Activated CD4-positive, alpha-beta T cell treated with anti-CD3 and anti-CD28 coated beads, Interleukin-10, Interleukin-2, amounts not matched to agents 100 ng/mL and 50 ng/mL, durations not matched to agents 16 hours and 8 hours (primary cell): Measurements from ENCODE around the gene LRRC7.

ENCODE experiments used
- DNase-seq: peaks from one replicate; pipeline ENCODE4 v3.0.0-alpha.2; 2020

LRRC7 gene

DNA sequence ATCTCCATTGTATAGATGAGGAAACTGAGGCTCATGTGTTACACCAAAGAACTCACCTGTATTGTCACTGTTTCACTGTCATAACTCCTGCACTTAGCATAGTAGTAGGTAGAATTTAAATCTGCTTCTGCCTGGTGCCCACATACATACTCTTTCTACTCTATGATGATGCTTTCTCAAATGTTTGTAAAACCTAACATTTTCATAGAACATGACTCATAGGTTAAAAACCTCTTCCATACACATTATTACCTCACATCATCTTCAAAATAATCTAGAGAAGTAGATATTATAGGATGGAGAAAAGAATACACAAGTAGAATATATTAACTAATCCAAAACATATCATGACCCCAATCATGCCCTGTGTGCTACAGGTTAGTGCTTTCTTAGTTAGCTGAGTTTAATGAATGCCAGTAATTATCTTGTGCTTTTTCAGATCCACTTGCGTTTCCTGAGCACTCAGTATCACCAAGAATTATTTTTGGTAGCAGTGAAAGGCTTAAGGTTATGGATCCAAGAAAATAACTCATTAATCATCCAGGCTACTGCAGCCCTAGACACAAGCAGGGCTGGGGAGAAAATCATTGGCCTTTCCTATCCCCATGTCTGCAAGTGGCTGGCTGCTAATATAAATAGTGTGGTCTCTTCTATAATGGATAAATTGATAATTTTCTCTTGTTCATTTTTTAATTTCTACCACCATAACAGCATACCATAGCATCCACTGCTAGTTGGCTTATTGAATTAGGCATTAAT lies 480.8 kb downstream of the LRRC7 start:
- no peak for DNase-seq

DNA sequence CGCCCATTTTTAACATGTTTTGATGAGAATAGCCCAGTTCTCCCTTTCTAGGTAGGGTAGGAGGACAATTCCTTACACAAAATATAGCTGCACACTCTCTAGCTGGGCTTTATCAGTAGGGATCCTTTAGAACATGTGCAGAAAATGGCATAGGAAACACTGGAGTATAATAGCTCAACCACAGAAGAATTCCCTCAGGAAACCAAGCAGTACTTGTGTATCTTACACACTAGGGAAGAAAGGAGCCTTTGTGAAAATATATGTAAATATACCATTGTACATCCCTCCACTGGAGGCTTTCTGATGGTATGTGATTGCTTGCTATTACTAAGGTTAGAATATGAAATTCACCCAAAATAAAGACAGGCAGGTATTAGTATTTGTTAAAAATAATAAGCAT lies 484.2 kb downstream of the LRRC7 start:
- DNase-seq: no peak

DNA sequence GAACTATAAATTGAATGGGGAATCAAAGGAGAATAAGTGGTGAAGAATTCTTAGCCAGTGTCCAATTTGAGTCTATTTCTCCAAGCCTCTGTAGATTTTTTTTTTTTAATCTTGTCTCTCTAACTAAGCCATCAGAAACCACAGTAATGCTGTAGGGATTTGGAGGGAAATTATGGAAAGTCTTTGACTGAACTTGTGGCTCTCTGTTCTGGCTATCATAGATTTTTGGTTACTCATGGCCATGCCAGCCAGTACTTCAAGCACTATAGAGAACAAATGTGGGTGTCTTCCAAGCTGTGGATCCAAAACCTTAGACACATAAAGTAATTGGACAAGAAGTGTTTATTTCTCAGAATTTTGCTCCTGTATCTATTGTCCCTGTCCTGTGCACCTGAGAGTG lies 489.8 kb downstream of the LRRC7 start:
- no peak for DNase-seq

DNA sequence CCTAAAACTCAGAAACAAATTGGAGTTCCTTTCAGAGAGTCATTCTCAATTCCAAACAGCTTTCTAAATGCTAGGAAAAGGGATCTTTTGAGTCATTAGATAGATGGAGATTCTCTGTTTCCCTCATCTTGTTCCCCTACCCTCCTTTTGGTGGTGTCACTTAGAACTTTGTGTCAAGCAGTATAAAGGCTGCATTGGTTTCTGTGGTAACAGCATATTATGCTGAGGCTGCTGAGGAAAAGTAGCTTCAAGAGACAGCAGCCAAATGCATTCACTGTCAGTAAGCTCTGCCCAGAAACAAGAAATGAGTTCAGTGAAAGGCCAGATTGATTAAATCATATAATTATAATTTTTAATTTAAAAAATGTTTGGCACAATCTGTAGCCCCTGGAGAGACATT lies 493.5 kb downstream of the LRRC7 start:
- no peak for DNase-seq

DNA sequence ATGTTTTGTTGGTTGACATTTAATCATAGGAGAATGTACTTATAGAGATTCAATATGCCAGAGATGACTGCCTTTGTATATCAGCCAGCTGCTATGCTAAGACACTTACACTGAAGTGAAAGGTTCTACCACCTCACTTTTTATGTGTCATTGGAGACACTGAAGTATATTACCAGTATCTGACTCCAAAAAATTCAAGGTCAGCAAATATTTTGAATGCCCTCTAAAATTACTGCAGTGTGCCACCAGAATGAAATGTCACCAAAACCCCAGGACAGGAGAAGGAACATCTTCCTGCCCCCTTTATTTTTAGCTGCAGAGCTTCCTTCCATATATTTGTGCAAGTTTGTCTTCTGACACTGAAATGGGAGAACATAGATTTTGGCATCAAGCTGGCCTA lies 496.1 kb downstream of the LRRC7 start:
- DNase-seq: no peak

DNA sequence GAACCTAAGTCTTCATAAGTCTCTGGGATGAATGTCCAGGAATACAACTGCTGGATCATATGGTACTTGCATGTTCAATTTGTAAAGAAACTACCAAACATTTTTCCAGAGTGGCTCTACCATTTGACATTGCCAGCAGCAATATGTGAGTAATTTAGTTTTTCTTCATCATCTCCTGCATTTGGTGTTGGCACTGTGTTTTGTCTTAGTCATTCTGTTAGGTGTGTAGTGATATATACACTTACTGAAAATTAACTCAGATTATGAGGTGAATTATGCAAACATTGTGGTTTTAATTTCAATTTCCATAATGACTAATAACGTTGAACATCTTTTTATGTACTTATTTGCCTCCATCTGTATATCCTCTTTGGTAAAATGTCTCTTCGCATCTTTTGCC lies 499.0 kb downstream of the LRRC7 start:
- DNase-seq: peak; percentile 49

DNA sequence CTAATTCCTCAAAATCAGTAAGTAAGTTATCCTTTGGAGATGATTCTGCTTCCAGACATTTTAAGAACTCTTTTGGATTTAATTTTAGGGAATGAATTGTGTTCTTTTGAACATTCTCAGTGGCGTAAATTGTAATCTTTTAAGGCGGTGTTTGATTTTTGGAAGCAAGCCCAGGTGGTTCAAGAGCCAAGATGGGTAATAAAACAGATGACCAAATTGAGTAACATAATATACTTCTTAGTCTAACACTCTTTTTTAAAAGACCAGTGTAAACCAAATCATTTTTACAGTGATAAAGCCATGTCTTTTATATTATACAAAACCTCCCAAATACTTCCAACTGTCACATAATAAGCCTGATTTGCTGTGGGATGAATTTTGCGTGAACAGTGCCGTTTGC lies 503.9 kb downstream of the LRRC7 start:
- DNase-seq: no peak

DNA sequence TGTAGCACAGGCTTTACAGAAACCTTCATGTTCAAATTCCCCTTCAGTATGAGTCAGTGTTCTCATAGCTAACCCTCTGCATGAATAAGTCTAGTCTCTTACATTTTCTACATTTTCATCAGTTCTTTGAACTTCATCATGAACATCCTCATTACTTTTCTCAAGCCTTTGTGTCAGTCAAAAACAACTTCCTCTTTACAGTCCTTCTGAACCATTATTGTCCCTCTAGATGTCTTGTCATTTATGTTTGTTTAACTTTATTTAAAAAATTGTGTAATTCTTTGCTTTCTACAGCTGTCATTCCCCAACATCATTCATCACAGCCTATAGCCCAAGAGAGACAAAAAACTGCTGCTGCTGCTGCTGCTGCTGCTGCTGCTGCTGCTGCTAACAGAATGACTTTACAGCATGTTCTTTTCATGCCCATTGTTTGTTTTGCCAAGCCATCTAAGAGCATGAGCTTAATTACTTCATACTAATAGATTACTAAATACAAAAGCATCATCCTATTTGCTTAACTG lies 504.6 kb downstream of the LRRC7 start:
- DNase-seq: peak; percentile 31

DNA sequence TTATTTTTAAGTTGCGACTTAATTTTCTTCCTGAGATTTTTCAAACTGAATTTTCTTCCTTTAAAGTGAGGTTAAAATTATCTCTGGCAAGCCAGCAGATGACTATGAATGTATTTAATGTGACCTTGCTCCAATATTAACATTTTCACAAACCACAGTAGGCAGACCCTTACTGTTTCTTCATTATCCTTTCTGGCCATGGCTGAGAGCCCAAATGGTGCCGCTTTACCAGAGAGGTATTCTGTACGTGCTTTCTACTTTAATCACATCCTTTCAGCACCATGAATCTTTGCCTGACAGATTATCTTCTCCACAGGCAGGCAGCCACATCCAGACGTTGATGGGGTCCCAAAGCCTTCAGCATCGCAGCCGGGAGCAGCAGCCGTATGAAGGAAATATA lies 508.0 kb downstream of the LRRC7 start:
- no peak for DNase-seq

DNA sequence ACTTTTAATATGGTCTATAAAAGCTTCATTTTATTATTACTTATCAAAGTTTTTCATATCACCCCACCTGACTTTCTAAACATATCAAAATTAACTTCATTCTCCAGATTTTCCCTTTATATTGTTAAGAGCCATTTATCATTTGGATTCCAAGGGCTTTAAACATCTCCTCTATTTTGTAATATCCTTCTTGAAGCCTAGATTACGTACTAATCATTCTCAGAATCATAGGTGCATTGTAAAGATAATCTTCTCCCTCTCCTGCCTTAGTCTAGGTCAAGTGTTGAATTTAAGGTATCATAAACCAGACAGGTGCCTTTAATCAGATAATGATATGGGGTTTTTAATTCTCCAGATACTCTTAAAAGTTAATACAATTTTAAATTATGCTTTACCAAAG lies 509.3 kb downstream of the LRRC7 start:
- no peak for DNase-seq

DNA sequence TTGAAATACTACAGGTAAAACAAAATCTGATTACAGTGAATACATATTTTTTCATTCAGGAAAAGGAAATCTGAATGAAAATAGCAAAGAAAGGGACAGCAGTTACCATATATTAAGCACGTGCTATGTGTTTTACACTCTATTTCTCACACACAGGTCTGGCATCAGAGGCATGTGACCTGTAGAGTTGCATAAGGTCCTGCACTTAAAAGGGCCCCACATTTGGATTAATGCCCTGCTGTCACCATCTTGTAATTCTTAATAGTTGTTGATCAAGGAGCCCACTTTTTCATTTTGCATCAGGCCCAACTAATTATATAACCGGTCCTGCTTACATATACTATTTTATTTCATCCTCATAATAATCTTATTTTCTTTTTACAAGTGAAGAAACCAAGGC lies 511.8 kb downstream of the LRRC7 start:
- no peak for DNase-seq

DNA sequence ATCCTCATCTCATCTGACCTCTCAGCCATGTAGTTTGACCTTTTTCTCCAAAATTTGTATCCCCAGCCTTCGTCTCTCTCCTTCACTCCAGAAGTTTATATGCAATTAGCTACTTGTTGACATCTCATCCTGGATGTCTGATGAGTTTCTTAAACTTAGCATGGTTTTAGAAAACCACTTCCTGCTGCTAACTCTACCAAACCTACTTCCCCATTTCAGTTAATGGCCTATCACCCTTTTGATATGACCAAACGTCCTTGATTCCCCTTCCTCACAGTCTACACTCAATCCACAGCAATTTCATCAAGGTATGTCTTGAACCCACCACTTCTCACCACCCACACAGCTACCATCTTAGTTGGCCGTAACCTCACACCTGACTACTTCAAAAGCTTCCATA lies 515.8 kb downstream of the LRRC7 start:
- DNase-seq: peak; percentile 3

DNA sequence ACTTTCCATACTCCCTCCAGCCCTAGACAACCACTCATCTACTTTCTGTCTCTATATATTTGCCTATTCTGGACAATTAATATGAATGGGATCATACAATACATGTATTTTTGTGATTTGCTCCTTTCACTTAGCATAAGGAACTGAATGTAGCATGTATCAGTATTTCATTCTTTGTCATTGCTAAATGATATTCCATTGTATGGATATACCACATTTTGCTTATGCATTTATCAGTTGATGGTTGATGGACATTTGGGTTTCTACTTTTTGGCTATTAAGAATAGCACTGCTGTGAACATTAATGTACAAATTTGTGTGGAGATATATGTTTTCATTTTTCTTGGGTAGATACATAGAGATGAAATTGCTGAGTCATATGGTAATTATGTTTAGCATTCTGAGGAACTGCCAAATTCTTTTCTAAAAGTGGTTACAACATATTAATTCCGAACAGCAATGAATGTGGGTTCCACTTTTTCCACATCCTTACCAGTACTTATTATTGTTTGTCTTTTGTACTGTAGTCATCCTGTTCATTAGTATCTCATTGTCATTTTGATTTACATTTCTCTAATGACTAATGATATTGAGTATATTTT lies 516.7 kb downstream of the LRRC7 start:
- no peak for DNase-seq

DNA sequence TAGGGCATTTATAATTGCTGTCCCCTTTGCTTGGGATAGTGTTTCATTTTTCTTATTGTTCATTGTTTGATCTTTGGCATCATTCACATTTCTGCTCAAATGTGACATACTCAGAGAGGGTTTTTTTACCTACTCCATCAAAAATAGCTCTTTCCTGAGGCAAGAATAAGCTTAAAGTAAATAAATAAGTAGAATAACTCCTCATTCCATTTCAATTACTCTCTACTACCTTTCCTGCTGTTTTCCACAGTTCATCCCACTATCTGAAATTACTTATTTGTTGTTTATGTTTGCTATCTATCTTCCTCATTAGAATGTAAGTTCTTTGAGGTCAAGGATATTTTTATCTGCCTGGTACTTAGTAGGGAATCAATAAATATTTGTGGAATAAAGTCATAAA lies 517.8 kb downstream of the LRRC7 start:
- DNase-seq: no peak

DNA sequence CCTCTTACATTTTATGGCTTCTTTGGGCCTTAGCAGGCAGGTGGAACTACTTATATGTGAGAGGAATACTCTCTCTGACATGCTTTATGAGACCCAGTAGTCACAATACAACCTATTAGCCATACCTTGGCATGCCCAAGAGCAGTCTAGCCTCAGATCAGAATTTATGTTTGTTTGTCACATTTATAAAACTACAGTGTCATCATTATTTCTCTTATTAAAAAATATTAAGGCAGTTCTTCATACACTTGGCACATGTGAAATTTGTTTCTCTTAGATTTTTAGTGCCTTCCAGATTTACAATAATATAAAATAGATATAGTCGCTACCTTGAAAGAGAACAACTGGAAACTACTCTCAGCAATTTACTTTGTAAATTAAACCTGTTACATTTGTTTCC lies 519.2 kb downstream of the LRRC7 start:
- no peak for DNase-seq

DNA sequence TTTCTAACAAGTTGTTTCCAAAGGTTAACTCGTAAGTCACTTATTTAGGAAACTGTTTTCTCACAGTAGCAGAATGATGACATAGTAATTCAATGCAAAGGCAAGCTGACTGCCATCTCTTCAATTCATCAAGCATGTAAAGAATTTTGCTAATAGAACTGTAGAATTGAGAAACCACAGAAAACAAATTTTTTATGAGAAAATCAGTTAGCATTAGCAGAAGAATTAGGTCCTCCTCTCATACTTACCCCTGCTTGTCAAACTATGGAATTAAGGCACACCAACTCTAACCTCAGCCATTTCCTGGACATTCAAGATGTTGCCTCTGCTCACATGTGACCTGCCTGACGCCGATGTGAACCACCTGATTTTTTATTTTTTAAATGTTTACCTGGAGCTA lies 522.4 kb downstream of the LRRC7 start:
- no peak for DNase-seq

DNA sequence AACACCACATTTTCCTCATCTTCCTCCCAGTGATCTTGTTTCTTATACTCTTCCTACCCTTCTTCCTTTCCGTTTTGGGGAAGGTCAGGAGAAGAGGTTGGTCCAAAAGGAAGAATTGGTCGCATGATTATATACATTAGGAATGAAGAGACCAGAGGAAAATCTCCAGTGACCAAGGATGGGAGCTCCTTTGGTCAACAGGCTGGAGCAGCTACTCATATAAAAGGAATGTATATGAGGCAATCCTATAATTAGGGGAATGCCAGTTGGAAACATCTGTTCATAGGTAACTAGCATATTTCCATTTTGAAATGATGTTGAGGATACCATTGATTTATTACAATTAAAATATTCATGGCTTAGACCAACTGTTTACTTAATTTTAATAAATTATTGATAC lies 523.2 kb downstream of the LRRC7 start:
- DNase-seq: no peak

DNA sequence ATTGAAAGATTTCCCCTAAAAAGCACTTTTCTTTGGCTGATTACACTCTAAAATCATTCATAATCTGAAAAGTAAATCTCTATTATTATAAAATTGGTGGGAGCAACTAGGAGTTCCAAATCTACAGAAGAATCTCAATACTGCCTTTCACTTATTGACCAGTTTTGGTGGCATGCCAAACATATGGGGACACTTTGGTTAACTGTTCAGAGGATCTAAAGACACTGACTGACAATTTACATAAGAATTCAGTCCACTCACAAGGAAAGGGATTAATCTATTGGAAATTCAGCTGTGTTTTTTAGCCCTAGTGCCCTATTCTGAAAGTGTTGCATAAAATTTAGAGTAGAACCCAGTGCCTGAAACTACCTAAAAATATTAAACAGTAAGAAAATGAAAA lies 524.1 kb downstream of the LRRC7 start:
- DNase-seq: no peak

DNA sequence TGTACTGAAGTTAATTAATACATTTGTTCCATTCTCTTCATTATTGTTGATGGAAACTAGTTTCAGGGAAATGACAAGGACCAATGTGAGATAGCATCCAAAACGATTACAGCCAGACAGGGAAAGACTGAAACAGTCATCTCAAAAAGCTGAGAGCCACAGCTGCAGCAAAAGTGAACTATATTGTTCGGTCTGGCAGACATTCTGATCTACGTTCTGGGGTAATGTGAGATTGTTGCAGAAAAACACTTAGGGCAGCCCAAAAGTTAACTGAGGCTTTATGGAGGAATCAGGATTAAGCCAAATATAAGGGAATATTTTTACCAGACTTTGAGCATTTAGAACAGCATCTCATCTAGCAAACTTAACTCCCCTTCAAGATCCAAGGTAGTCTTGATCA lies 524.8 kb downstream of the LRRC7 start:
- DNase-seq: no peak

DNA sequence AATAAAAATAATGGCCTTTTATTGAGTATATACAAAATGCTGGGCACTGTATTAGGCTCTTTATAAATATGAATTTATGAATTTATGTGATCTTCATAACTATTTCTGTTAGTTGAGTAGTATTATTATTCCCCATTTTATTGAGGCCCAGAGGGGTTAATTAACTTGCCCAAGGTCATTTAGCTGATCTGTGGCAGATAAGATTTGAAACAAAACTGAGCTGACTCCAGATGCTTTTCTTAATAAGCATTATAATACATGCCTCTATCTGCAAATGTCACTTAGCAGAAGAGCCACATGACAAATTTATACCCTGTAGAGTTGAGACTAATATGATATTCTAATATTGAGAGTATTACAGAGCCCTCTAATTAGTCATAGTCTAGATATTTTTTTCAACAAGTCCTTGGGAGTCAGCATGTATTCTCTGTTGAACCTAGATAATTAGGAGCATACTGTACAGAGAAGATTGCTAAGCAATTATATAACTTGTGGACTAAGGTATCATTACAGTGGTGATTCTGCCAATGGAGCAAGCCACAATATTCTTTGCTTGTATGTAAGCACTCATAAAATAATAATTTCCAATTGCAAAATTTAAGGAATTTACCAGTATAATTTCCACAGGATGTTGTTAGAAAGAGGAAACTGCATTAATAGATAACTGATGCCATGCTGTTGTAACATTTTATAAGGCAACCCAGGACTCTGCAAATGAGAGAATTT lies 525.7 kb downstream of the LRRC7 start:
- no peak for DNase-seq

DNA sequence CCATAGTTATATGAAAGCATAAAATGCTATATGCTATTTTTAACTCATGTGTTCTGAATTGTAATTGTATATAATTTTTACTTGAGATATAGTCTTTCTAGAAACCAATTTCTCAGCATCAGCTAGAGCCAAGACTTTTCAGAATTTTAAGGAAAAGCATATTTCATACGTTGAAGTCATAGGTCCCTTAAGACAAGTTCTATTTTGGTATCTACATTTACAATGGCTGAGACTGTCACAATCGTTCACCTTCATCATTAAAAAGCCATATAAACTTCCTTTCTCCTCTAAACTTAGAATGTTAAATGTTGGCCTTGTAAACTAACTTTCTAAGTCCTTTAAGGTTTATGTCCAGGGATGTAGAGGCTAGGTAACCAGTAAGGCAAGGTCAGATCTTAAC lies 533.5 kb downstream of the LRRC7 start:
- no peak for DNase-seq

DNA sequence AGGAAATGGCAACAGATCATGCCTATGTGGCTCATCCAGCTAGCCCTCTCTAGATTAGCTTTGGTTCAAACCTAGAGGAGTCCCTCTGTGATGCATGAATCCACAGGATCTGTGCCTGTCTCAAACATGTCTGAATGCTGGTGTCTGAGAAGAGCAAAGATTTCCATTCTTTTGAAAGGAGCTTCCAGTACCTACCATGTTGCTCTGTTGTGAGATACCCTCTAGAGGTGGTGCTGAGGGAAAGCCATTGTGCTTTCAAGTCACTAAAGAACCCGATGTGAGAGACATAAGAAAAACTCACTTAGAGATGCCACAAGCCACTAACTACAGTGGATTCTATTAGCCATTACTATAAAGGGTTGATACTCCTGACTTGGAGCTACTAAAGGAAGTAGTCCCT lies 534.1 kb downstream of the LRRC7 start:
- DNase-seq: no peak

DNA sequence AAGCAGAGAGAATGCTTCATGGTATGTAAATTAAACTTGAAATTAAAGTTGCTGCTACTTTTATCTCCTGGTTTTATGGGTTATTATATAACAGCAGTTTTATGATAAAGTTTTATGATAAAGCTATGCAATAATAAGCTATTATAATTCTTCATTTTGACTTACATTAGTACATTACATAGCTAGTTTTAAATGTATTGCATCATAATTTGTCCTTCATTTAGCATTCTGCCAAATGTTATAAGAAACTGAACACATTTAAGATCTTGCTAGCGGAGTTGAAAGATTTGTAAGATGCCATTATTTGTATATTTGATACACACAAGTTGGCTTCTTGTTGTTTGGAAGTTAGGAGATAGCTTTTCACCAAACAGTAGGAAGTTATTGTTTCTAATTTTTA lies 536.0 kb downstream of the LRRC7 start:
- no peak for DNase-seq

DNA sequence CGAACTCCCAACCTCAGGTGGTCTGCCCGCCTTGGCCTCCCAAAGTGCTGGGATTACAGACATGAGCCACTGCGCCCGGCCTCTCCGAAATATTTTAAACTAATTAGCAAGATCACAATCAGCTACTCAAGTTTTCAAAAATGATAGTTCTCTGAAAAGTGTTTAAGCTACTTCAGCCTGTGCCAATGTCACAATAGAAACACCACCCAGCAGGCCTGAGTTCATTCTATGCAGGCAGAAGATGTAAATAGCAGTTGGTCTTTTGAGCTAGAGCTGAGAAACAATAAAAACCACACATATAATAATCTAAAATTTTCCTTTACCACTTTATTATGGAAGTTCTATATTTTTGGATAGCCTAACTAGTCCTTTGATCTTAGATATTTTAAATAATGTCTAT lies 541.5 kb downstream of the LRRC7 start:
- DNase-seq: no peak
